HG02885 (cell line): Measurements from ENCODE around the gene SESN1.

Source experiments
- ATAC-seq: cut with Tn5 transposase; IDR thresholded peaks from one replicate; pipeline ENCODE4 v1.9.1; 2021; ENCODE audit warnings: mild to moderate bottlenecking; ENCODE audit not compliant: unreplicated experiment, poor library complexity

The SESN1 gene

DNA sequence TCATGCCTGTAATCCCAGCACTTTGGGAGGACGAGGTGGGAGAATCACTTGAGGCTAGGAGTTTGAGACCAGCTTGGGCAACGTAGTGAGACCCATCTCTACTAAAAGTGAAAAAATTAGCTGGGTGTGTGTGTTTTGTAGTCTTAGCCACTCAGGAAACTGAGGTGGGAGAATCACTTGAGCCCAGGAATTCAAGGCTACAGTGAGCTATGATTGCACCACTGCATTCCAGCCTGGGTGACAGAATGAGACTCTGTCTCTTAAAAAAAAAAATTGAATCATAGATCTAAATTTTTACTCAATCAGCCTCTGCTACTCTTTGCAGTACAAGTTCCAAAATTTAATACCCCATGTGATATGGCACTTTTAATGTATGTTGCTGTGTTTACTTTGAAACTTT, 124.9 kb downstream of the SESN1 start:
- no peak for ATAC-seq

DNA sequence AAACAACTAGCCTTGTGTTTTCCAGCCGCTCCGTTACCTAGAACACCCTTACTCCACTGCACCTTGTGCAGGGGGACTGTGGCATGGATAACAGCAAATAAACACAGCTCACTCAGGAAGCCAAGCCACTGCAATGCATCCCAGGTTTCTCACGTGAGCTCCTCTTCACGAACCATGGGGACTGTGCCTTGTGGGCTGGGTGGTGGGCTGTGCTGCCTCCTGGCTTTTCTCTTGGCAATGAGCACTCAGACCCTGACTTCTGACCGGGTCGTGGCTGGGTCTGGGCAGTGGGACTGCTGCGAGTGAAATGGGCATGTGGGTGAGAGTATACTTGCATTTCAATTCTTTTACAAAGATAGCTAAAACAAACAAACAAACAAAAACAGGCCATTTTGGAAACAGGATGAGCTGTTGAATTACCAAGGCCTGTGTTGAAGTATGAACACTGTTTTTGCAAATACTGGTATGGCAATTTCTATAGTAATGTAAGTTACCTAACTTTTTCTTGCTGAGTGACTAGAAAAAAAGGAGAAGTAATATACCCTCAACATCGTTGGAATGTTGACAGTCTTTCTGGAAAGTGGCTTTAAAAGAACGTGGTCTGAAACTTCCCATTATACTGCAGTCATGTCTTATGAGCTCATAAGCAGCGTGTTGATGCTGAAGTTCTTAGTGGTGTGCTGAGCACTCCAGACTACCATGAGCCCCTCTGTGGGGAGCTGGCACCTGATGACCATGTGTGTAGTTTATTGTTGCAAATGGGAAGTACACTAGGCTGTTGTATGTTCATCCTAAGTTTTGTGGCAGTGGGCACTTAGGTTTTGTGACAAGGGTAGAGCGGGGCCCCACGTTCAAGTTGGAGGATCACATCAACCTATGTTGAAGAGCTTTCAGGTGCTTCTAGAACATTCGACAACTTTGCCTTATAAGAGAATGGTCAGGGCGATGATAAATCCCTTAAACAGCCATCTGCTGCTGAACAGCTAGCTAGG, 126.0 kb downstream of the SESN1 start:
- ATAC-seq: no peak

DNA sequence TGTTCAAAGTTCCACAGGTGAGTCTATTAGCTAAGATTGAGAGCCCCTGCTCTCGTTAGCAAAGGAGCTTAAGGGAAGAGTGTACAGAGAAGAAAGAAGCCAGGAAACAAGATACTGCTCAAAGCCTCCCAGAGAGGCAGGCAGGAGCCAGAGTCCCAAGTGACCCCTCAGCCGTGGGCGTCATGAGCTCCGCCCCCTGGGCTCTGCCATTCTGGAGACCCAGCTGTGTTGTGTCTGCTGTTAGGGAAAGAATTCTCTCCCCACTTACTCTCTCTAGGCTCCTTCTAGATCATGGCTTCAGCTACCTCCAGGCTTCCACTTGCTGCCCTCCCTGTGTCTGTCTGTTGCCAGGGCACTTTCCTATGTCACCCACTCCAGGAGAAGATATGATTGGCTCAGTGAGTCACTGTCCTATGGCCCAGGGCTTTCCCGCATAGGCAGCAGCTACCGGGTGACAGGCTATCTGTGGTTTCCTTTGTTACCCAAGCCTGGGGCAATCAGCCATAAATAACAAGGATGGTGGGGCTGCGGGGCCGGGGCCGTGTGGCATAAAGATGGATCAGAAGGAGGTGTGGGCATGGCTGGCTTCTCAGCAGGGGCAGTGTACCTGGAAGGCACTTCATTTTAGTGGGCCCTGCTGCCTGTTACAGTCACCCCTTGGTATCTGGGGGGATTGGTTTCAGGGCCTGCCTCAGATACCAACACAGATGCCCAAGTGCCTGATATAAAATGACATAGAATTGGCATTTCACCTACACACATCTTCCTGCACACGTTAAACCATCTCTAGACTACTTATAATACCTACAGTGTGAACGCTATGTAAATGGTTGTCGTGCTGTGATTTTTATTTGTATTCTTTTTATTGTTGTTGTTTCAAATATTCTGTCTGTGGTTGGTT, 127.5 kb downstream of the SESN1 start:
- ATAC-seq: no peak

DNA sequence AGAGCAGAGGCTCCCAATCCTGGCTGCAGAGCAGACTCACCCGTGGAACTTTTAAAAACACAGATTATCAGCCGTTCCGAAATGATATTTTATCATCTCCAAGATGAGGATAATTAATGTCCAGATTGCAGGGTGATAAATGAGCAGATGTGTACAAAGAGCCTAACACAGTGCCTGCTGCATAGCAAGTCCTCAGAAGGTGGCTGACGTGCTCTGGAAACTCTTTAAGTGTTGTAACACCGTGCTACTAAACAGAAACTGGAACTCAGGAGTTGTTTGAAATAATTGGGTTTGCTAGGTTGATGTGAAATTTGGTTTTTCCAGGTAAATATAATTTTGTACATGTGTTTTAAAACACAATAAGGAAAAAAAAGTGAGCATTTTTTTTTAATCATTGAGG, 128.4 kb downstream of the SESN1 start:
- ATAC-seq: no peak

DNA sequence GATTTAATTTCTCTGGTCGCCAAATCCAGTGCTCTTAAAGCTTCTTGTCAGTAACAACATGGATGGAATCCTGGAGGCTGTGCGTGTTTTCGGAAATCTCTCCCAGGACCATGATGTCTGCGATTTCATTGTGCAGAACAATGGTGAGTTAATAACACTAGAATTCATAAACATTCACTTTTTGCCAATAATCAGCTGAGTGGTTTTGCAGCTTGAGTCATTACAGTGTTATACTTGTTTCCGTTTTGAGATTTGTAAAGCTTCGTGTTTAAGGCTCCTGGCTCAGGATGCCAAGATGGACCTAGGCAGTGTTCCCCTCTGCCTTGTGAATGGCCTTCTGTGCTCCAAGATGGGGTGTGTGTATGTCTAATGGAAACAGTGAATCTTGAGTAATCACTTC, 132.7 kb downstream of the SESN1 start:
- ATAC-seq: no peak

DNA sequence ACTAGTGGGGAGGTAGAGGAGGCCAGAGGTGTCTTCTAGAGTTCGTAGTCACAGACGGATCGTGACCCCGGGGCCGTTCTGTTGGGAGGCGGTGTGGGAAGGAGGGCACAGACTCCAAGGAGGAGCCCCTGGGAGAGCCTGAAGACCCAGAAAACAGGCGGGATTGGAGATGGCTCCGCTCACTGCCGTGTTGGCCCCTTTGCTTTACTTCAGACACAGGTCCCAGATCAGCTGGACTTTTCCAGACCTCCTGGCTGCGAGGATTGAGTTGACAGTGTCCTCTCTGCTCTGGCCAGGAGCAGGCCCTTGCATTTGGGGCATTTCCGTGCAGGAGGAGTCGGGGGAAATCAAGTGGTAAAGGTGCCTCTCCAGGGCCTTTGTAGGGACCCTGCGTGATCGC, 133.6 kb downstream of the SESN1 start:
- ATAC-seq: no peak

DNA sequence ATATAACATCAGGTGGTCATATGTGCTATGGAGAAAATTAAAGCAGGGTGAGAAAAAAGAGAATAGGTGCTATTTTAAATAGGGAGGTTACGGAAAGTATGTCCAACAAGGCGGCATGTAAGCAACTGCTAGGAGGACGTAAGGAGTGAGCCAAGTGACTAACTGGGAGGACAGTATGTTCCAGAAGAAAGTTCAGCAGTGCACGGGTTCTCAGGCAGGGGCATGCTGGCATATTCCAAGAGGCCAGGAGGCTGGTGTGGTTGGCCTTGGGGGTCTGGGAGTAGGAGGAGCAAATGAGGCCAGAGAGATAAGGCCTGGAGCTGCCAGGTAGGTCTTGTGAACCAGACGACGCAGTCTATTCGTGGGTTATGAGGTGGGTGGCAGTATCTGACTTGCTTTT, 134.0 kb downstream of the SESN1 start:
- no peak for ATAC-seq

DNA sequence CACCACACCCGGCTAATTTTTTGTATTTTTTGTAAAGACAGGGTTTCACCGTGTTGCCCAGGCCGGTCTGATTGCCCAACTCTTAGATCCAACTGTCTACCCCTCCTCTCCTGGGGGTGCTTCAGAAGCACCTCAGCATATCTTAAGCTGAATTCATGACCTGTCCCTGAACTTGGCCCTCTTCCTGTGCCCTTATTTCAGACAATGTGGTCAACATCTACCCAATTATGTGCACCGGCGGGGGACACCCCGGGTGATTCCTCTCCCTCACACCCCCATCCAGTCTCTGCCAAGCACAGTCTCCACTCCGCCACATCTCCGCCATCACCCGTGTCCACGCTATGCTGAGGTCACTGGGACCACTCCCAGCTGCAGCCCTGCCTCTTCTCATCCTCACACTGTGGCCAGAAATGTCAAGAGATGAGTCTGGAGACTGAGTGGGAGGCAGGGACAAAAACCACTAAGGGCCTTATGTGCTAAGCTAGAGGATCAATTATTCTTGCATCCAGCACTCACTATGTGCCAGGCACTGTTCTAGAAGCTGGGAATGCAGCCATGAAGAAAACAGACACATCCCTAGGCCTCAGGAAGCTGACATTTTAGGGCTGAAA, 134.6 kb downstream of the SESN1 start:
- no peak for ATAC-seq

DNA sequence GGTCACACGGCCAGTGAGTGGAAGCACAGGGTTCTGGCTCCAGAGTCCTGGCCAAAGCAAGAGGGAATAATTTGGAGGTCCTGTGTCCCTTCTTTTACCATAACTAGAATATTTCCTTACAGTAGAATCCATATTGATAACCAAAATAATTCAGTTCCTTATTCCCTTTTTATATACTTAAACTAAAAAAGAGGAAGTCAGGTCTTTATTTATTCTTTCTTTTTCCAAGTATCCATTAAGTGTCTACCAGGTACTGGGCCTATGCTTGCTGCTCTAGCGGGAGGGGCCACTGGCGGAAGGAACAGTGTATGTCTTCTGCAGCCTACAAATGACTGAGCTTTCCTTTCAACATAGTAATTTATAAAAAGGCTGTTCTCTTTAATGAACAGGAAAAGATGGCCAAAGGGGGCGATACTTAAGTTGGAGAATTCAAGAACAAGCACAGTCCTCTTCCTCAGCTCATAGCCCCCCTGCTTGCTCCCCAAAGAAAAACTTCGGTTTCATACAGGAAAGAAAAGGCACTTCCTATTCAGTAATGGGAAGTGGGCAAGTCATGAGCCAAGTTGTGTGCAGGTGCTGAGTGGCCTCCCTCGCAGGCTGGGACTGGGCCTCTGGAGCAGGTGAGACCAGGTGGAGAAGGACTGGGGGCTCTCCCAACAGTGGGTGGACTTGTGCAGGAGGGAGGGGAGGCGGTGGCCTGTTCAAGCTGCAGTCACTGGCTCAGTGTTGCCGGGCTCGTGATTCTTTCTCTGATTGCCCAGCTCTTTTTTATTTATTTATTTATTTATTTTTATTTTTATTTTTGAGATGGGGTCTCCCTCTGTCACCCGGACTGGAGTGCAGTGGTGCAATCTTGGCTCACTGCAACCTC, 135.5 kb downstream of the SESN1 start:
- ATAC-seq: no peak

DNA sequence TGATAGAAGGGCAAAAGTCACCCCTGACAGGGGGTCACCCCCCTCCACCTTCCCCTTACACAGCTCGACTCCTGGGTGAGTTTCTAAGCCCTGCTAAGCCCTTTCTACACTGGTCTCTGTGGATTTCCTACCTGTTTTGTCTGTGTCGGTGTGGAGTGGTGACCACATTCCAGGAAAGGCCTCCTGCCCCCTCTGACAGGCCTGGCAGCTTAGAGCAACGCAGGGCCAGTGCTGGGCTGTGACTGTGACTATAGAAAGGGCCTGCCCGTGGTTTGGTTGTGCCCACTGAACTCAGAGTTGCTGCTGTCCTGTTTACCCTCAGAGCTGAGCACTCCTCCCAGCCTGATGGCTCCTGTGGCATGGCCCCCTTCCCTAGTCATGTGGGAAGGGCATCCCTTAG, 137.4 kb downstream of the SESN1 start:
- ATAC-seq: no peak

DNA sequence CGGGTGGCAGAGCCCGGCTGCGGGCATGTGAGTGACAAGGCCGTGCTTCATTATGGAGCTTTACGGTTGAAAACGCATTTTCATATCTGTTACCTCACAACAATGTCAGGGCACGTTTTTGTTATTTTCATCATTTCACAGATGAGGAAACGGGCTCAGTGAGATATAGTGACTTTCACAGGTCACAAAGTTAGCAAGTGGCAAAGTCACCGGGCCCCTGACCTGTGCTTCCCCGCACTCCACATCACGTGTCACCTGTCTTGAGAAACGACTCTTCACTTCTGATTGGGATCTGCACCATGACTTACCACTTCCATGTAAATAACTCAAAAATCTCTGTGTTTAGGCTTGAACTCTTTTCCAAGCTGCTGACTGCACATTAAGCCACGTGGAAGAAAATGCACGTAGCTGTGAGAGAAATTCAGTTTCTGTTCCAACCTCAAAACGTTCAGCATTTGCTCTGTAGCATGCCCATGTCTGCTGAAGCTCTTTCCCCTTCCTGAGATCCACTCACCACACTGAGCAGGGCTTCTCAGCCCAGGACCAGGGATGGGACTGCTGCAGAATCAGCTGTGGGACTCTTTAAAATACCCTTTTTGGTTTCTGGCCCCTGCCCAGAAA, 139.2 kb downstream of the SESN1 start:
- ATAC-seq: no peak

DNA sequence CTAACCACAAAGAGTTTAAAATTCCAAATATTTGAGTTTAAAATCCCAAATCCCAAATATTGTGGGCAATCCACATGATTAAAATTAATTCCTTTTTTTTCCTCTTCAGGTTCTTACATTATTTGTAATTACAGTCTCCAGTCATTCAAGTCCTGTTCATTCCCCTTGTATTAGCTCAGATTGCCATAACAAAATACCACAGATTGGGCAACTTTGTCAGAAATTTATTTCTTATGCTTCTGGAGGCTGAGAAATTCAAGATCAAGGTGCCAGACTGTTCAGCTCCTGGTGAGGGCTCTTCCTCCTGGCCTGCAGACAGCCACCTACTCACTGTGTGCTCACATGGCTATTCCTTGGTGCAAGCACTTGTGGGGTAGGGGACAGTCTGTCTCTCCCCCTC, 141.0 kb downstream of the SESN1 start:
- ATAC-seq: no peak

DNA sequence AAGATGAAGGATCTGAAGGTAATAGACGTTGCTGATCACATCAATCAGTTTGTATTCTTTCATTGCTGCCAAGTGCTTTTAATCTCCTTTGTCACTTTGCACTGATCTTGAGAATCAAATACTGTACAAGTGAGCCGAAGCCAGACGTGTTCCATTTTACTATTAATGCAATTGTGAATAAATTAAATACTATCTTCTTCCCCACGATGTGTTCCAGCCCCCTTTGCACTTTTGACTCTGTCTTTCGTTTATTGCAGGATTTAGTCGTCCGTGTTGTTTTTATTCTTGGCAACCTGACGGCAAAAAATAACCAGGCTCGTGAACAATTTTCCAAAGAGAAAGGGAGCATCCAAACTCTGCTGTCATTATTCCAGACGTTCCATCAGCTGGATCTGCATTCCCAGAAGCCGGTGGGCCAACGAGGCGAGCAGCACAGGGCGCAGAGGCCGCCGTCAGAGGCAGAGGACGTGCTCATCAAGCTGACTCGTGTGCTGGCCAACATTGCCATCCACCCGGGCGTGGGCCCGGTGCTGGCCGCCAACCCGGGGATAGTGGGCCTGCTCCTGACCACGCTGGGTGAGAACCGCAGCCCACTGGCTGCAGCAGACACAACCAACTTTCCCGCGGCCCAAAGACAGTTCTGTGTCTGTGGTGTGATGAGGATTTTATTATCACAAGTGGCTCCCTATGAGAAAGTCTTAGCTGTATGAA, 141.7 kb downstream of the SESN1 start:
- ATAC-seq: no peak

DNA sequence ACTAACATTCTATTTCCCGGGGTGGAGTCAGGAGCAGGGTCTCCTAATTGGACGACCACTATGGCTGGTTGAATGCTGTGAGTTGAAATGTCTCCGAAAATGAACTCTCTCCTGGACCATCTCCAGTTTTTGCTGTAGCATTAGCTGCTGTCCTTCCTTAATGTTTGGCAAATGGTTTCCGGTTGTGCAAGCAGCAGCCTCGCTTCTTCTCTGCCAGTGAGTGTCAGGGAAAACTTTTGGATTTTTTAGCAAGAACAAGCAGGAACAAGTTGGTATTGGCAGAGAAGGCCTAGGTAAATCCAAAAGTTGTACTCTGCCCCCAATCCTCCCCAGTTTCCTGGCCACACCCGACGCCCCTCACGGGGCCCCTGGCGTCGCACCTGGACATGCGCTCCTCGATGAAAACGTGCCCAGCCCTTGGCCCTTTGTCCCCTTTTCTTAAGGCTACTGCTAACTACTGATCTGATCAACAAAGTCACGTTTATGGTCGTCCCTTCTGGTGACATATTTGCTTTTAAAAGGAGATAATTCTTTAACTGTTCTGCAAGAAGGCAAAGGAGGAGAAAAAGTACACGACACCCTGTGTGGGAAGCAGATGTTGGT, 143.2 kb downstream of the SESN1 start:
- no peak for ATAC-seq

DNA sequence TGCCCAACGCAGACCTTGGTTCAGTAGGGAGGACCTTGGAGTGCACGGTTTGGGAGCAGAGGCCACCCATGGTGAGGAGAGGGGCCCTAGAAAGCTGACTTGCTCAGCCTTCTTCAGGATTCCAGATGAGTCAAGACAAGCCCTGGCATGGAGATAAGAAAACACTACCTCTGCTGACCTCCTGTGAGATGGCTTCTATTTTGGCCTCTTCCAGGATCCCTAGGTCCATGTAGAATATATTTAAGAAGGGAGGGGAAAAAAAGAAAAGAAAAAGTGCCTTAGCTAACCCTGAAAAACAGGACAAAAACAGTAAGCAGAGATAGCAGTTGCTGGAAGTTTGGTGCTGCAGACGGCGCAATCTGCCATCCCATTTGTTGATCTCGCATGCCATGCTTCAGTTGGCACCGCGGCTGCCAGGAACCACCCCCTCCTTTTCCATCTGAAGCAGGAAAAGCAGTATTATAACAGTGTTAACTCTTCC, 146.4 kb downstream of the SESN1 start:
- no peak for ATAC-seq

DNA sequence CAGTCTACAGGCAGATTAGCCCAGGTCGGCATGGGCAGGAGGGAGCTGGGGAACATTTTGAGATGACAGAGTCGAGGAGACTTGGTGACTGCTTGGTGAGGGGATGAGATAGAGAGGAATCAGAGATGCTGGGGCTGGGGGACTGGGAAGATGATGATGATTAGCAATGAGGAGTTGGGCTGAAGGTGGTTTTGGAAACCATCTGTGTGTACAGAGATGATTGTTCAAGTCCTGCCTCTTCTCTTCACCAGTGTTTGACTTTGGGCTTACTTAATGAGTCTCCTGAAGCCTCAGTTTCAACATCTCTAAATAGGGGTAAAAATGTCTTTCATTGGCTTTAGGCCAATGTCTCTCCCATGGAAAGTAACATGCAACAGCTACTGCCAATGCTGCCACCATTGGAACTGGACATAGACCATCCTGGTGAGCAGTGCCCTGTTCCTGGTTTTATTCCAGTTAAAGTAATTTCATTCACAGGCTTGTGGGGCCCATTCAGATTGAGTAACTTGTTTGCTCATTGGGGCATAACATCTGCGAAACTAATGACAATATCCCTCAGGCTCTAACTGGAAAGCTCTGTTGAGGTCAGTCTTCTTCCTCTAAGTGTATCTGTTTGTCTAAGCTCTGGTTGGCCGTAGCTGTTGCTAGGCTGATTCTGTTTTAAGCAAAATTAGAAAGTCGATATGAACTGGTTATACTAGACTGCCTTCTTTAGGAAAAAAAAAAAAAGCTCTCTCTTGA, 147.4 kb downstream of the SESN1 start:
- ATAC-seq: no peak

DNA sequence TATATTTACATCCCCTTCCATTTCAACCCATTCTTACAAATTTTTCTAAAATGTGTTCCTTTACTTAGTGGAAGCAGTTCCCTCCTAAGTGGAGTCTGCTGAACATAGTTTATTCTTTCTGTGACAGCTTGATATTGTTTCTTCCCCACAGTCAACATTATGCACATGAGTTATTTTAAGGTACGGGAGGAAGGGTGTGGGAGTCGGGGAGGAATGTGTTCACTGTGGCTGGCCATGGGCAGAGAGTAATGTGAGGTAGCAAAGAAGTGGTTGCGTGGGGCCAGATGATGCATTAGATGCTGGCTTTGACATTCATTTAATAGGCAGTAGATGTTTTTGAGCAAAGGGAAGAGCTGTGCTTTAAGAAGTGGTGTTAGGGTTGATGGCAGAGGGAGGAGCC, 148.0 kb downstream of the SESN1 start:
- ATAC-seq: no peak
